Fibroblast of lung (primary cell): ENCODE data around the gene ENOX1.

ENCODE experiments used
- EZH2 ChIP-seq: IDR thresholded peaks from 2 replicates; pipeline ENCODE4 v1.5.1; 2012; ENCODE audit warnings: low read length, control low read depth, mild to moderate bottlenecking; ENCODE audit errors: missing control alignments
- TF ChIP-seq, protein P1 (sequence below), 2 donors: IDR thresholded peaks in 1 of 2; conservative IDR thresholded peaks in 1 of 2; 1 replicate in 1 of 2; 2 replicates in 1 of 2; pipeline ENCODE4 v1.5.1; 2011 to 2012; ENCODE audit warnings: low read length in 2 of 2, control low read depth in 1 of 2, inconsistent platforms in 1 of 2, low read depth in 1 of 2, mild to moderate bottlenecking in 1 of 2

DNA sequence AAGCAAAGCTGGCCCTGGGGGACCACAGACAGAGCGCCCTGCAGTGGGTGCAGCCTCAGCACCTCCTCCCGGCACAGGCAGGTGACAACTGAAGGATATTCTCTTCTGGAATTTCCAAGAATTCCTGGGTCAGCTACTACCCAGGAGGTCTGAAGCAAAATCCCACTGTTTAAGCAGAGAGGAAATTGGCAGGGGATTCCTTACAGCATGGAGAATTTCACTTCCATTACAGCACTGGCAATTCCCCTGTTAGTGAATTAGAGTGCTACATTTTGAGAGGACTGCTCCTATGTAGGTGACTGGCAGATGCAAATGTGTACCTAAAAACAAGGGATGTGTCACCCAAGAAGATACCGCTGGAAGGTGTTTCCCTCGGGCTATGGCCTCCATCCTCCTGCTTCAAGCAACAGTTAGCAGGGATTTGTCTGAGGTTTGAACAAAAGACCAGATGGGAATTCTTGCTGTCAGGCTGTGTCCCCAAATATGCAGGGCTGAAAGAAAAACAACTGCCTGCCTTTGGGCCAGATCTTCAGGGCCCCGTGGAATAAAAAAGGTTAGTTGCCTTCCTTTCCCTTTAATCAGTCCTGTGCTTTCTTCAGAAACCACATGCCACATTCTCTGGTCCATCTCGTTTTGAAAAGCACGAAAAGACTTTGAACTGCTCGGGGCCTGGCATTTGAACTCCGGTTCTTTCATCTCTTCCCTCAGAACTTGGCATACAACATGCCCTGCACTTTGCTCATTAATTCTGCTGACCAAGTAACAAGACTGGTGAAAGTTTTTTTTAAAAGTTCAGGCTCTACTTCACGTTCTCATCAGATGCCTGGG lies 466.9 kb downstream of the ENOX1 start:
- TF ChIP-seq, protein P1, sequence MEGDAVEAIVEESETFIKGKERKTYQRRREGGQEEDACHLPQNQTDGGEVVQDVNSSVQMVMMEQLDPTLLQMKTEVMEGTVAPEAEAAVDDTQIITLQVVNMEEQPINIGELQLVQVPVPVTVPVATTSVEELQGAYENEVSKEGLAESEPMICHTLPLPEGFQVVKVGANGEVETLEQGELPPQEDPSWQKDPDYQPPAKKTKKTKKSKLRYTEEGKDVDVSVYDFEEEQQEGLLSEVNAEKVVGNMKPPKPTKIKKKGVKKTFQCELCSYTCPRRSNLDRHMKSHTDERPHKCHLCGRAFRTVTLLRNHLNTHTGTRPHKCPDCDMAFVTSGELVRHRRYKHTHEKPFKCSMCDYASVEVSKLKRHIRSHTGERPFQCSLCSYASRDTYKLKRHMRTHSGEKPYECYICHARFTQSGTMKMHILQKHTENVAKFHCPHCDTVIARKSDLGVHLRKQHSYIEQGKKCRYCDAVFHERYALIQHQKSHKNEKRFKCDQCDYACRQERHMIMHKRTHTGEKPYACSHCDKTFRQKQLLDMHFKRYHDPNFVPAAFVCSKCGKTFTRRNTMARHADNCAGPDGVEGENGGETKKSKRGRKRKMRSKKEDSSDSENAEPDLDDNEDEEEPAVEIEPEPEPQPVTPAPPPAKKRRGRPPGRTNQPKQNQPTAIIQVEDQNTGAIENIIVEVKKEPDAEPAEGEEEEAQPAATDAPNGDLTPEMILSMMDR (conservative IDR thresholded peaks at IDR 0.05 in 1 of 2, IDR thresholded peaks at IDR 0.05 in 1 of 2; ENCODE audit: low read depth in 1 of 2, low read length in 2 of 2) = no peak
- no peak for TF ChIP-seq EZH2
